ENCODE data around the gene OR4D11. TPM values are rescaled to one million over a fixed set of nuclear protein-coding genes. Genes with fewer than 3 reads are reported as not detected.

Gene OR4D11
- total RNA-seq (not detected in 2 replicates), polyA plus RNA-seq (not detected in 2 replicates), polyA minus RNA-seq (not detected in 2 replicates)
- total RNA-seq (2013): not detected

GRCh38 chr11:59503276-59503675 is at the start of gene OR4D11:
Gene OR4D11 (plus strand): TSS chr11:59503576. CDS start chr11:59503576, 0 bp downstream.
- no peak within 1 kb of the TSS for H3K4me3 ChIP-seq (ENCODE audit: control extremely low read depth in 1 of 5, extremely low read depth in 1 of 5, insufficient read depth in 1 of 5, low read depth in 2 of 5, low read length in 4 of 5)
- H3K79me2 ChIP-seq (ENCODE audit: control insufficient read depth, insufficient read depth, low read length): no peaks in the 10 kb centered on the region
- no peak within 1 kb of the TSS for H2AFZ ChIP-seq (ENCODE audit: insufficient read depth, low read depth, low read length, poor library complexity, severe bottlenecking)
- ChIA-PET CTCF (no interaction called here), POLR2A (no interaction called here)
- no peaks in the 10 kb centered on the region for H3K36me3 ChIP-seq (replicated peaks in 1 of 2; ENCODE audit: control extremely low read depth in 1 of 2, control insufficient read depth in 1 of 2, extremely low read depth in 1 of 2, insufficient read depth in 2 of 2, low read length in 1 of 2)
- H3K4me1 ChIP-seq (ENCODE audit: control insufficient read depth in 2 of 2, insufficient read depth in 2 of 2, low read length in 2 of 2): no peaks in the 10 kb centered on the region
- TF ChIP-seq CTCF (IDR thresholded peaks at IDR 0.05) (no peak), EZH2 (IDR thresholded peaks at IDR 0.05; ENCODE audit: borderline replicate concordance, insufficient read depth, low read depth, low read length, poor library complexity, severe bottlenecking) (no peak)
- no peak within 1 kb of the TSS for H3K4me2 ChIP-seq (replicated peaks; ENCODE audit: low read depth, low read length, poor library complexity, severe bottlenecking)
- H3K9me3 Mint-ChIP-seq (ENCODE audit: insufficient read depth): no peaks in the 10 kb centered on the region
- H3K9ac ChIP-seq (ENCODE audit: low read length): no peak within 1 kb of the TSS
- H3K4me3 Mint-ChIP-seq: no peak within 1 kb of the TSS
- intact Hi-C loops (cut with micrococcal nuclease): no loop called here
- no peaks in the 10 kb centered on the region for H4K20me1 ChIP-seq (ENCODE audit: control insufficient read depth, insufficient read depth, low read length, poor library complexity, severe bottlenecking)
- H3K27me3 Mint-ChIP-seq: peaks cover 10% of the 10 kb centered on the region
- DNase-seq (no peak), ATAC-seq (ENCODE audit: low read depth) (no peak)
- H3K27ac Mint-ChIP-seq: no peak within 1 kb of the TSS
- no peaks in the 10 kb centered on the region for H3K9me3 ChIP-seq (ENCODE audit: control extremely low read depth in 1 of 3, control insufficient read depth in 2 of 3, insufficient read depth in 1 of 3, low read length in 2 of 3)
- H3K27ac ChIP-seq (ENCODE audit: low read length in 2 of 2): no peak within 1 kb of the TSS
- H3K4me1 Mint-ChIP-seq: no peaks in the 10 kb centered on the region
- peaks cover 0 to 5% (median 0%) of the 10 kb centered on the region in 4 experiments for H3K27me3 ChIP-seq (replicated peaks in 1 of 4; ENCODE audit: control extremely low read depth in 1 of 4, control insufficient read depth in 3 of 4, insufficient read depth in 4 of 4, low read length in 3 of 4)

GRCh38 chr11:59456661-59457060 is 46.7 kb upstream of the OR4D11 start, which contains the start of gene OR4D6:
Gene OR4D6 (plus strand): TSS chr11:59456961. CDS start chr11:59456961, 0 bp downstream.
- intact Hi-C loops (cut with micrococcal nuclease): no loop called here
- H3K27ac Mint-ChIP-seq: no peak within 1 kb of the TSS
- WGBS (ENCODE audit: insufficient coverage): no CpG with 5 or more reads among the region's 2 CpGs

More at GRCh38 chr11:59456661-59457060, 46.7 kb upstream of the OR4D11 start, which contains the start of gene OR4D6:
- no peaks in the 10 kb centered on the region for H3K4me1 Mint-ChIP-seq
- CTCF ChIA-PET: no interaction called here
- no peaks in the 10 kb centered on the region for H3K9me3 Mint-ChIP-seq (ENCODE audit: insufficient read depth)
- DNase-seq (no peak), ATAC-seq (ENCODE audit: low read depth) (no peak)
- H2AFZ ChIP-seq (ENCODE audit: insufficient read depth, low read depth, low read length, poor library complexity, severe bottlenecking): no peak within 1 kb of the TSS
- H3K4me3 ChIP-seq (ENCODE audit: control extremely low read depth in 1 of 5, extremely low read depth in 1 of 5, insufficient read depth in 1 of 5, low read depth in 2 of 5, low read length in 4 of 5): no peak within 1 kb of the TSS
- H3K79me2 ChIP-seq (ENCODE audit: control insufficient read depth, insufficient read depth, low read length): no peaks in the 10 kb centered on the region
- no peaks in the 10 kb centered on the region for H4K20me1 ChIP-seq (ENCODE audit: control insufficient read depth, insufficient read depth, low read length, poor library complexity, severe bottlenecking)
- peaks cover 33% of the 10 kb centered on the region for H3K27me3 Mint-ChIP-seq
- no peak for TF ChIP-seq EZH2 (IDR thresholded peaks at IDR 0.05; ENCODE audit: borderline replicate concordance, insufficient read depth, low read depth, low read length, poor library complexity, severe bottlenecking)
- TF ChIP-seq CTCF (IDR thresholded peaks at IDR 0.05): no peak
- no peaks in the 10 kb centered on the region for H3K36me3 ChIP-seq (replicated peaks in 1 of 2; ENCODE audit: control extremely low read depth in 1 of 2, control insufficient read depth in 1 of 2, extremely low read depth in 1 of 2, insufficient read depth in 2 of 2, low read length in 1 of 2)
- no peaks in the 10 kb centered on the region for H3K9me3 ChIP-seq (ENCODE audit: control extremely low read depth in 1 of 3, control insufficient read depth in 2 of 3, insufficient read depth in 1 of 3, low read length in 2 of 3)
- no peak within 1 kb of the TSS for H3K9ac ChIP-seq (ENCODE audit: low read length)
- POLR2A ChIA-PET: interaction anchor here (0.6 kb wide), 1 partner anchor 171 kb away, joined by 3 read pairs; no protein-coding TSS in a partner anchor
- H3K4me3 Mint-ChIP-seq: no peak within 1 kb of the TSS
- peaks cover 0 to 3% (median 0%) of the 10 kb centered on the region in 4 experiments for H3K27me3 ChIP-seq (replicated peaks in 1 of 4; ENCODE audit: control extremely low read depth in 1 of 4, control insufficient read depth in 3 of 4, insufficient read depth in 4 of 4, low read length in 3 of 4)
- H3K4me2 ChIP-seq (replicated peaks; ENCODE audit: low read depth, low read length, poor library complexity, severe bottlenecking): no peak within 1 kb of the TSS
- no peaks in the 10 kb centered on the region for H3K4me1 ChIP-seq (ENCODE audit: control insufficient read depth in 2 of 2, insufficient read depth in 2 of 2, low read length in 2 of 2)
- H3K27ac ChIP-seq (ENCODE audit: low read length in 2 of 2): no peak within 1 kb of the TSS
